Pericardium fibroblast (primary cell): ENCODE data around the gene UQCR10. TPM values are rescaled to one million over a fixed set of nuclear protein-coding genes. Genes with fewer than 3 reads are reported as not detected.

Experiments
- total RNA-seq: library from RNA; depleted of rRNA; stranded (reverse); fragments of >200 nt; gene quantifications from 2 replicates; pipeline ENCODE4 v1.2.3, GENCODE V29; 2015

The UQCR10 gene
- total RNA-seq = 75.6 and 81.1 TPM in 2 replicates

DNA sequence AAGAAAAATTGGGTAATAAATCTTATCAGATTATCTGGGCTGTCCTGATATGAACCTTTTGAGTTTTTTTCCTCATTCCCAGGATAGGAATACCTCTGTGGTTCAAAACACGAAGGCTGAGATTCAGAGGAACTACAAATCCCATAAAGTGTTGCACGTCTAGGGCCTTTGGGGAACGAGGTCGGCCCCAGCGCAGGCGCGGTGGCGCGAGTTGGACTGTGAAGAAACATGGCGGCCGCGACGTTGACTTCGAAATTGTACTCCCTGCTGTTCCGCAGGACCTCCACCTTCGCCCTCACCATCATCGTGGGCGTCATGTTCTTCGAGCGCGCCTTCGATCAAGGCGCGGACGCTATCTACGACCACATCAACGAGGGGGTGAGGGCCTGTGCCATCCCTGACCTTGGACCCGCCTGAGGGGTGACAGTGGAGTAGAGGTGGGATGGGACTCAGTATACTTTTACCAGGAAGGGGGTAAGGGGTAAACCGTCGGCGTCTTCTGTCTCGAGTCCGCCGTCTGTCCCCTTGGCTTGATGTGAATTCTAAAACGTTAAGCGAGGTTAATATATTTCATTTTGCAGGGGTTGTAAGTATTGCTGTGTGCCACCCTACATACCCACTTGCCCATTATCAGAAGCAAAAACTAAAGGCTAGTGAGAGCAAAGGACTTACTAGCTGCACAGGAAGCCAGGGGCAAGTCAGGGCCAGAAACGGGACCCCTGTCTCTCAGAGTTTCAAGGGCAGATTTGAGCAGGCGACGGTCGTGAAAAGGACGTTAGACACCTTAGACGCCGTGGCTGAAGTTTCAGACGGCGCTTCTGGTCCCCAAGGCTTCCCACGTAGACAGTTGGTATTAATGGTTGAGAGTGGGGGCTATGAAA lies at the start of gene UQCR10:
Gene UQCR10, plus strand, starts transcription at position 199 of the 881 bp plus-strand sequence. Its CDS starts 30 bp downstream, at position 229.

DNA sequence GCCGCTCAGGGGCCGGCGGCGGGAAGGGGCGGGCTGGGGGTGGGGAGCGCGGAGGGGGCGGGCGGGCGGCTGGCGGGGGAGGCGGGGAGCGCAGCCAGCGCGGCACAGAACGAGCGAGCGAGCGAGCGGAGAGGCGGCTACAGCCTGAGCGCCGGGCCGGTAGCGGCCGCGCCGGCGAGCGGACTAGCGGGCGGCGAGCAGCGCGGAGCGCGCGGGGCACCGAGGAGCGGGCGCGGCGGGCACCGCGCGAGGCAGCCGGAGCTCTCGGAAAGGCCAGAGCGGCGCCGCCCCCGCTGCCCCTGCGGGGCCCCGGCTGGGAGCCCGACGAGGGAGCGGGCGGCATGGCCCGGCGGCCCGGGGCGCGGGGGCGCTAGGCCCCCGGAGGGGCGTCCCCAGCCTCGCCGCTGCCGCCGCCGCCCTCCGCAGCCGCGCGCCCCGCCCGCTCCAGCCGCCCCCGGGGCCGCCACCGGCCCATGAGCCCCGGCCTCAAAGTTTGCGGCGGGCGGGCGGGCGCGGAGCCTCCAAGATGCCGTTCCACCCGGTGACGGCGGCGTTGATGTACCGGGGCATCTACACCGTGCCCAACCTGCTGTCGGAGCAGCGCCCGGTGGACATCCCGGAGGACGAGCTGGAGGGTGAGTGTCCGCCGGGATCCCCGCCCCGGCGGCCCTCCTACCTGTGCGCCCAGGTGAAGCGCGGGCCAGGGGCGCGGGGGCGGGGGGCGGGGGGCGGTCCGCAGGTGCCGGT lies 47.1 kb upstream of the UQCR10 start, which contains the start of gene CABP7:
Gene CABP7, plus strand, starts transcription at position 105 of the 747 bp plus-strand sequence. Its CDS starts 422 bp downstream, at position 527.

DNA sequence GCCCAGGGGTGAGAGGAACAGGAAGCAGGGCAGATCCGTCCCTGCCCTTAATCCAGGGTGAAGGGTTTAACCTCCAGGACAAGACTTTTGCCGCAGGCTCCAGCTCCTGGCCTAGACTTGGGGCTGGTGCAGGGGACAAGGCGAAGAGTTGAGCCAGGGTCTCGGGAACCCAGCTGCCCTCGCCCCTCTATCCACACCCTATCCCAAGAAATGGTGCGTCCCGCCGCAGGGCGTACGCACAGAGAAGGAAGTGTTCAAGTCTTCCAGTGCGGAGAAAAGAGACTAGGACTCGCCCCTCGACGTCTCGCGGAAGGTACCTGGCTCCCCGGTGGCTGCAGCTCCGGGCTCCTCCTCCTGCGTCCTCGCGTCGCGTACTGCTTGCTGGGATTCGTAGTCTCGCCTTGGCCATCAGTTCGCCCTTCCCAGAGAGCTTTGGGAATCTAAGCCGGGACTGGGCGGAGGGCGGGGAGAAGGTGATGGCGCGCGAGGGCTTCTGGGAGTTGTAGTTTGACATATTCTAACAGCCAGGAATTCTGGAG lies 468 bp upstream of the UQCR10 start, which contains the start of gene ZMAT5:
Gene ZMAT5, minus strand, starts transcription at position 376 of the 539 bp plus-strand sequence. CDS start 18,463 bp downstream, outside the sequence.

Other genes with a start within 250 kb of the UQCR10 start
- gene THOC5, start 213.6 kb upstream of the UQCR10 start, total RNA-seq = 24.3 and 33.6 TPM in 2 replicates
- 37.1 and 42.5 TPM in 2 replicates for gene NIPSNAP1, start 186.3 kb upstream of the UQCR10 start, total RNA-seq
- 37.2 and 41.2 TPM in 2 replicates for gene NF2, start 163.7 kb upstream of the UQCR10 start, total RNA-seq
- not detected in 2 replicates for gene CABP7, start 47.4 kb upstream of the UQCR10 start, total RNA-seq
- gene ZMAT5, start 362 bp upstream of the UQCR10 start, total RNA-seq = 27.3 and 30.3 TPM in 2 replicates
- gene ASCC2, start 70.9 kb downstream of the UQCR10 start, total RNA-seq = 20.3 and 25.8 TPM in 2 replicates
- 13.4 and 18.1 TPM in 2 replicates for gene MTMR3, start 115.8 kb downstream of the UQCR10 start, total RNA-seq